IPS DF 4.7 (cell line): Measurements from ENCODE around the gene GPR84.
"Not testable (repeated sequence)": the region's sequence is repeated elsewhere in the genome, so short reads cannot be mapped to it uniquely, and the experiment has no call there.

Experiments
- DNase-seq: peaks from one replicate; pipeline ENCODE4 v3.0.0-alpha.2; 2013; ENCODE audit warnings: low spot score; ENCODE audit errors: extremely low read depth

The GPR84 gene

DNA sequence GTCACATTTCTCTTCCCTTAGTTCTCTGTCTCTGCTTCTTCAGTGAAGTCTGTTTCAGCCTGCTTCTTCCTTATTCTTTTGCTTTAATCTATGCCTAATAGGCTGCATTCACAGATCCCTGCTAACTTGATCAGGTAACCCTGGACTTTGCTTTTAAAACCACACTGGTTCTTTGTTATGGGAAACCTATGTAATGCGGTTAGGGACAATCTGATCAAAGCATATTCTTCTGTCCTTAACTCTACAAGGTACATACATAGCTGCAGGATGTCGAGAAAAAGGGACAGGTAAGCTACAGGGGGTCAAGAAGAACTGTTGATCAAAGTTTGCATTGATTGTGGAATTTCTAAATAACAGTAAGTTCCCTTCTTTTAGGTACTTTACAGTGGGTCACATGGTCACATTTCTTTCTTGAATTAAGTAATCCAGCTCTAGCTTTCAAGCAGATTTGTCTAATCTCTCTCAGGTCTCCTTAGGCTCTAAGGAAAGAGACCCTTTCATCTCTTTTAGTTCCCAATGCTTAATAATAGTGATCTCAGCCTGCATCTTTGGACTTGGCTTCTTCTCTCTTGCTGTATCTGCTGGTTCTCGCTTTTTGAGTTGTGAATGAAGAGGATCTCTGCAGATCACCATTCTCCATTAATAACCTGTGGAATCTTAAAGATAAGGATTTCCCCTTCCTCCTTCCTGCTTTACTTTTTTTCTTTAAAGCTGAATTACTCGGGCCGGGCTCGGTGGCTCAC lies 35.5 kb downstream of the GPR84 start:
- no peak for DNase-seq

DNA sequence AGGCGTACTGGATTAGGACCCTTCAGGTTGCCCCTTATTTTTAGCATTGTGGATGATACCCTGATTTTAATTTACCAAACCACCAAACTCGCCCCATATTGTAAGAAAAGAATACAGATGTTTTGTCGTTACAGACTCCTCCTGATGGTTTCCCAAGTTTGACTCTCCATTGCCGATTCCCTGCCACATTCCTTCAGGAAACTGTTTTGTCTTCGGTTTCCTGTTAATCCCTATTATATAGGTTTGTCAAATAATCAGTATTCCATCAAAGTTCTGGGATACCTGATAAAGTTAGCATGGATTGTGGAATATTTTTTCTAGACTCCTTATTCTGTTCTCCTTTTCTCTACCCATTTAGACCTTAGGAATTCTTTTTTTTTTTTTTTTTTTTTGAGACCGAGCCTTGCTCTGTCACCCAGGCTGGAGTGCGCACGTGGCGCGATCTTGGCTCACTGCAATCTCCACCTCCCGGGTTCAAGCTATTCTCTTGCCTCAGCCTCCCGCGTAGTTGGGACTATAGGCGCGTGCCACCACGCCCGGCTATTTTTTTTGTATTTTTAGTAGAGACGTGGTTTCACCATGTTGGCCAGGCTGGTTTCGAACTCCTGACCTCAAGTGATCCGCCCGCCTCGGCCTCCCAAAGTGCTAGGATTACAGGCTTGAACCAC lies 38.7 kb downstream of the GPR84 start:
- not testable (repeated sequence) for DNase-seq

DNA sequence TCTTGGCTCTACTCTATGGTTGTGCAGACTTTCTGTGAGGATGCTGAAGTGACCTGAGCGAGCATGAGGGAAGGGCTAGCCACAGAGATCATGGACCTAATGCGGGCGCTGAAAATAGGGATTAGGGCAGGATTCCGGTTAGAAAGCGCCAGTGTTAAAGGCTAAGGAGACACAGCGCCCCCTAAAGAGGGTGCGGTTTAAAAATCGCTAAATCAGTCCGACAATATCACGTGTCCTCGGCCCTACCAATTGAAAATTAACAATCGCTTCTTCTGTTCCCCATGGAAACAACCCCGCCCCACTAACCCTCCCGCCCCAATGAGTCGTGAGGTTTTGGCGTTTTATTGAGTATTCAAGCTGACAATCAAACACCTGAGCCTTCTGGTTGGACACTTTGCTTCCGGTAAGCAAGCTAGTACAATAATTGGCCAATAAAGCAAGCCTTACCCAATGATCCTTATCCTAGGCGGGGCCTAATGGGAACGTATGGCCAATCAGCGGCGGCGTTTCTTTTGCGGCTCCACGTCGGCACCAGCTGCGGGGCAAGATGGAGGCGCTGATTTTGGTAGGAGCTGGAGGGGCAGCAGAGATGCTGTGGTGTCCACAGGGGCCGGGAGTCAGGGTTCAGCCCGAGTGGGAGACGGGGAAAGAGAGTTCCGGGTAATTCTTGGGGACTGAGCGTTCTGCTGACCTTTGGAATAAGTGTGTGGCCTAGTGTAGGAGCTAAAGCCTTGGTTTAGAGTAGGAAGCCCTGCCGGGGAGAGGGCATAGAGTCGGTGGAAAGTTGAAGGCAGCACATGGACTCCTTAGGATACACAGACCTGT lies 39.5 kb downstream of the GPR84 start, which contains the start of gene COPZ1:
Gene COPZ1 (plus strand): TSS at position 515 of the 825 bp plus-strand sequence. CDS start 33 bp downstream, at position 548.
- DNase-seq: peak; percentile 100

- DNase-seq: no peak
Measured at GRCh38 chr12:54321363-54321762, 42.9 kb downstream of the GPR84 start.
